ELF-1 (cell line): ENCODE measurements around the gene ADK.
A peak's percentile ranks its signal among the peaks of the same experiment; 100 is the strongest.

ENCODE experiments used
- DNase-seq: peaks from one replicate; pipeline ENCODE4 v3.0.0-alpha.2; 2016; ENCODE audit warnings: low read depth, low spot score

Gene ADK

DNA sequence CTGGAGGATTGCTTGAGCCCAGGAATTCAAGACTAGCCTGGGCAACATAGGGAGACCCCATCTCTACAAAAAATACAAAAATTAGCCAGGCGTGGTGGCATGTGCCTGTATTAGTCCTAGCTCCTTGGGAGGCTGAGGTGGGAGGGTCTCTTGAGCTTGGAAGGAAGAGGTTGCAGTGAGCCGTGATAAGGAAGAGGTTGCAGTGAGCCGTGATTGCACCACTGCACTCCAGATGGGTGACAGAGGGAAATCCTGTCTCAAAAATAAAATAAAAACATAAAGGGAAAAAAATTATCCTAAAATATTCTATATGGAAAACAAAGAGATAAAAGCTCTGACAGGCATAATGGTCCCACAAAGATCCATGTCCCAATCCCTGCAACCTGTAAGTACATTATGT, 587.5 kb downstream of the ADK start:
- no peak for DNase-seq

DNA sequence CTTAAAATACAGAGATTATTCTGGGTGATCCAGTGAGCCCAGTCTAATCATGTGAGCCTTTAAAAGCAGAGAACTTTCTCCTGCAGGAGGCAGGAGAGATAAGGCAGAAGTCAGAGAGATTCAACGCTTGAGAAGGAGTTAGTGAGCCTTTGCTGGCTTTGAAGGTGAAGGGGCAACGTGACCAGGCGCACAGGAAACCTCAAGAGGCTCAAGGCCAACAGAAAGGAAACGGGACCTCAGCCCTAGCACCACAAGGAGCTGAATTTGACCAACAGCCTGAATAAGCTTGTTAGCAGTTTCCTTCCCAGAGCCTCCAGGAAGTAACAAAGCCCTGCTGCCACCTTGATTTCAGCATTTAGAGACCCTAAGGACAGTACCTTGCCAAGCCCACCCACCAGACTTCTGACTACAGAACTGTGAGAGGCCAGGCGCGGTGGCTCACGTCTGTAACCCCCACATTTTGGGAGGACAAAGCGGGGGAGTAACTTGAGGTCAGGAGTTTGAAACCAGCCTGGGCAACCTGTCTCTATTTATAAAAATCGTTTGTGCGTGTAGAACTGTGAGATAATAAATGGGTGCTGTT, 588.1 kb downstream of the ADK start:
- peak; percentile 35 for DNase-seq

DNA sequence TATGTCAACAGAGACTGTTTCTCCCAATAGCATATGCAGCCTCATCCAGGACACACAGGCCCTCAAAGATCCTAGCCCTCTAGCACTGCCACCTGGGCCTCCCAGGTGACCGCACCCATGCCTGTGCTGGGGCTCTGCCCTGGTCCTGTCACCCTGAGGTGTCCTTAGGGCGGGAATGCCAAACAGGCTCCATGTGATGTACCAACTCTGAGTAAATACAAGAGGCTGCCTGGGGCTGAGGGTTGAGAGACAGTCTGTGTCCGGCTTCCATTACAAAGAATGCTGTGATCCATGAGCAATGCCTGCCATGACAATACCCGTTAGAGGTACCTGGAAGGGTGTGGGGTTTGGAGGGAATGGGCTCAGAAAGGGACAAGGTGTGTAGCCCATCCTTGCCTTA, 592.4 kb downstream of the ADK start:
- peak; percentile 38 for DNase-seq

DNA sequence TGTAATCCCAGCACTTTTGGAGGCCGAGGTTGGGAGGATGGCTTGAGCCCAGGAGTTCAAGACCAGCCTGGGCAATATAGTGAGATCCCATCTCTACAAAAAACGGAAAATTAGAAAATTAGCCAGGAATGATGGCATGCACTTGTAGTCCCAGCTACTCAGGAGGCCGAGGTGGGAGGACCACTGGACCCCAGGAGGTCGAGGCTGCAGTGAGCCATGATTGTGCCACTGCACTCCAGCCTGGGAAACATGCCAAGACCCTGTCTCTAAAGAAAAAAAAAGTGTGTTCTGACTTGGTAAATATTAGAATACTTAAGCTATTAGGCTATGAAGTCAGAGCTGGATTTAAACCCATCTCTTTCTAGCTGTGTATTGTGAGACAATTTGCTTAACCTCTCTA, 594.4 kb downstream of the ADK start:
- no peak for DNase-seq

DNA sequence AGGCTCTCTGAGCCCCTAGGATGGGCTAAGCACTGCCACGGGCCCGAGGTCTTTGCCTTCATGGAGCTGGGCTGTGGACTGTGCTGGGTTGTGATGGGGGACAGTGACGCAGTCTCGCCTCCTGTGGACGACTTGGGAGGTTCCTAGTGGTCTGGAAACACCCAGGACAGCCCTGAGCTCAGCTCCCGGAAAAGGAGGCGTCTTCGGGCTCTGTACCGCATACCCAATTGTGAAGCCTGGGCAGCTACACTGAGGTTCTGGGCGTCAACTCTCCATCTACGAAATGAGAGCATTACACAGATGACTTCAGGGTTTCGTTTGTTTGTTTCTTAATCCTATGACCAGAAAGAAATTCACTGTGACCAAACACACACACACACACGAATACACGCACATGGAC, 595.8 kb downstream of the ADK start:
- no peak for DNase-seq

DNA sequence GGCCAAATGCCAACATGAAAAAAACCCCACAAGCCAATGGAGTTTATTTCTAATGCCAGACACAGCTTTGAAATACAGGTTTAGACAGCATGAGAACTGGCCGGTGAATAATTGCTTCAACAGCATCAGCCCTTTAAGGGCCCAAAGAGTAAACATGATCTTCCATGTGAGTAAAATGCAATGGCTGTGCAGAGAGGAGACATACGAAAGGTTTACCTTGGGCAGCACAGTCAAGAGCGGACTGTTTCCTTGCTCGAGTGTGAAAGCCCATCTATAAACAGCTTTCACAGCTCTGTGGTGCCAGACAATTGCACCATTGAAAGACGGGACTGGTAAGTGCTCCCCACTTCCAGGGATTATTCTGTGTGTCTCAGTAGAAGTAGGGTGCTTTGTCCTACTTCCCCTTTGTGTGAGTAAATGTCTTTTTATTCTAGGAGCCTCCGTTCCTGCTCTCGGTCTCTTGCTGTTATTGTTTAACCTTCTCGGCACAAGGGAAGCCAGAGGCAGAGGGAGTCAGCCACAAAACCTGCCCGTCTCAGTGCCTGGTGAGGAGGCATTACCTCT, 597.5 kb downstream of the ADK start:
- DNase-seq = no peak

DNA sequence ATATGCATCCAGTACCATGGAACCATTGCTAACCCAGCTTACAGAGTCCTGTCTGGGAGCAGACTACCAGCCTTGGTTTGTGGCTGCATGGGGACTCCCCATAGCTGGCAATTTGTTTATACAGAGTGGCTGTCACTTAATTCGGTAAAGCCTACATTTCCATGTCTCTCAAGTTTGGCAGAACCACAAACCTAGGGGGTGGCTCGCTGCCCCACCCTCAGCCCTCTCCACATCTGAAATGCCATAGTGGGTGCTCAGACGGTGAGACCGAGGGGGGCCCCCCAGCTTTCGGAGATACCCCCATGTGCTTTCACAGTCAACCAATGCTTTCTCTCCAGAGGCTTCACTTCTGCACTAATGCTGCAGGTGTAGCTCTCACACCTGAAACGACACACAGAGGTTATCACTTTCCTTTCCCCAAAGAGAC, 599.8 kb downstream of the ADK start:
- DNase-seq = no peak

DNA sequence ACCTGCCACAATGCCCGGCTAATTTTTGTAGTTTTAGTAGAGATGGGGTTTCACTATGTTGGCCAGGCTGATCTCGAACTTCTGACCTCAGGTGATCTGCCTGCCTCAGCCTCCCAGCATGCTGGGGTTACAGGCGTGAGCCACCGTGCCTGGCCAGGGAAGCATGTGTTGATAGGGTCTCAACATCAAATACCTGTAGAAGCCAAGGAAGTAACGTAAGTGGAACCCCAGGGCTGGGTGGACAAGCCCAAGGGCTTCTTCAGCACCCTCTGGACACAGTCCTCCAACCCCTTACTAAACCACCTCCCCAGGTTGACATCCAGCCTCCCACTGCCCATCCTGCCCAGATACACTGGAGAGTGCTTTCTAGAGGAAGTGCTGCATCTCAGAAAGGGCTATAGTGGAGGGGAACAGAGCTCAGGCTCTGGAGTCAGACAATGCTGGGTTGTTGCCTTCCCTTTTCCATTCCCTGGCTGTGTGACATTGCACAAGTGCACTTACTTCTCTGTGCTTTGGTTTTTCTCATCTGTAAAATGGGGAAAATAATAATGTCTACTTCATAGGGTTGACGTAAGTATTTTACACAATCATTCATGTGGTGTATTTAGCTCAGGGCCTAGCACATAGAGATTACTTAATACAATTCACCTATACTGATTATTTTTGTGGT, 601.5 kb downstream of the ADK start:
- DNase-seq = no peak

DNA sequence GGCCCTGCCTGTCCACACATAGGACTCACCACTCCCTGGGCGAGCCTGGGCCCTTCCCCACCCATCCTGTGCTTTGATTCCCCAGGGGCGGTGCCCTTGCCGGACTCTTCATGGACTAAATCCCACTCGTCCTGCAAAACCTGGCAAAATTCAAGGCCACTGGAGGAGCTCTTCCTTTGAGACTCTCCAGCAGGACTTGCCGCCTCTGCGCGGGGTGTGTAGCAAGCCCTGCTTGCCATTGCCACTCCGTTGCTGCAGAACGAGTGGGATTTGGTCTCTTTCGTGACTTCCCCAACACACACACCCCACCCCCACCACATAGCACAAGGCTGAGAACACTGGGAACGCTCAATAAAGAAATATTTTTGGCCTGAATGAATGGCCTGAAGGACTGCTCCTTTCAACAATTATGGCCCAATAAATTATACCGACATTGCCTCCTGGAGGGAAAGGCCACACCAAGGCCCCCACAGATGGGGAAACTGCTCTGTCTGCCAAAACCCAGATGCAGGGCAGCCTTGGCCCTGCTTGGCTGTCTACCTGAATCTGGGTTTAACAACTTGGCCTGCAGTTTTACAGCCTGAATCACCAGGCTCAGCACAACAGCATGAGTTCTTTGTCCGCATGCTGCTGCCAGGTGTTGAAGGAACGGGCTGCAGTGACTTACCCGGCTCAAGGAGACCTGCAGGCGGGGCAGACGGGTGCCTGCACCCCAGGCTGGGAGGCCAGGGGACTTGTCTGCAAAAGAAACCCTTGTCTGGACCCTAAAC, 602.6 kb downstream of the ADK start:
- DNase-seq = peak; percentile 22

DNA sequence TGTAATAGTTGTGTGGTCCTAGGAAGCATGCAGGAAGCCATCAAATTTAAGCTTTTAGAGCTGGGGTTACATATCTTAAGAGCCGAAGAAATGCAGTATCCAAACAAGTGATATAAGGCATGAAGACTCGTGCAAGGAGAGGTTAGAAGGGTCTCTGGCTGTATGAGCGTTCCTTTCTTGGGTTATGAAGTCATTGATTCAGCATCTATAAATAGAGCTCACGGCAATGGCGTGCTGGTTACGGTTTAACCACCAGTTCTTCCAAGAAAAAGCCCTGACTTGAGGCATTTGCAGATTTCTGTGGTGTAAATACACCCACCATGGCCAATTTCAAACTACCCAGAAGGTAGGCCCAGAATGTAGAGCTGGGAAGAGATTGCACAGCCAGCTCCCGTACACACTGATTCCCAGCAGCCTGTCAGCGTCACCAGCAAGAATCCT, 603.4 kb downstream of the ADK start:
- DNase-seq = no peak

DNA sequence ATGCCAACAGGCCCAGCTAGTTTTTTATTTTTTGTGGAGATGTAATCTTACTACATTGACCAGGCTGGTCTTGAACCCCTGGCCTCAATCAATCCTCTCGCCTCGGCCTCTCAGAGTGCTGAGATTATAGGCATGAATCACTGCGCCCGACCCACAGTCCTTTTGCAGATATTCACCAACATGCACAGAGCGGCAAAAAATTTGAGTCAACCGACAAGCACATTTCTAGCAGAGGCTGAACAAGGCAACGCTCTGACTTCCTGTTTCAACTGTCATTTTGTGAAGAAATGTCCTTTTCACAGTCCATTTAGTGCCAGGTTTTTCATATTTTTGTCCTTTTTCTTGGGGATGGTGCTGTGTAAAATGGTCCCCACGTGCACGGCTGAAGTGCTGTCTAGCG, 604.3 kb downstream of the ADK start:
- no peak for DNase-seq
